ENCODE measurements around the gene KRTAP2-4.
"Not testable (repeated sequence)": the region's sequence is repeated elsewhere in the genome, so short reads cannot be mapped to it uniquely, and the experiment has no call there.

The KRTAP2-4 gene

DNA sequence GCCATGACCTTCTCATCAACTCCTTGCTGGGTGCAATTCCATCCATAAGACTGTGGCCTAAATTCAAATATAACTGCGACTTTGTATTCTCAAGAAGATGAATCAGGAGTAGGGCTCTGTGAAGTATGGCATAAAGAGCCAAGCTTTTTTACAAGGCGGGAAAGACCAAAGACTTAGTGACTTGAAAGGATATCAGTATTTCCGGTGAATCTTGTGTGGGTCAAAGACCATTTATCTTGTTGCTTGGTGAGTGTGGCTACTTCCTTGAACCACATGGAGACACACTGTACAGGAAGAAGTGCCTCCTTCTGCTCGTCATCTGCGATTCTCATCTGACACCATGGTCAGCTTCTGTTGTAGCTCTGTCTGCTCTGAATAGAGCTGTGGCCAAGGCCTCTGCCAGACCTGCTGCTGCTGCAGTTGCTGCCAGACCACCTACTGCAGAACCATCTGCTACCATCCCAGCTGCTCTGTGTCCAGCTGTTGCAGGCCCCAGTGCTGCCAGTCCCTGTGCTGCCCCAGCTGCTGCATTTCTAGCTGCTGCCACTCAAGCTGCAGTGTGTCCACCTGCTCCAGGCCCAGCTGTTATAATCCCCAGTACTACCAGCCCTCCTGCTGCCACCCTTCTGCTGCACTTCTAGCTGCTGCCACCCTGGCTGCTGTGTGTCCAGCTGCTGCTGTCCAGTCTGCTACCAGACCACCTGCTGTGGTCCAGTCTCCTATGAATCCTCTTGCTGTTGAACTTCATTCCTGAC, 6.1 kb upstream of the KRTAP2-4 start:
- DNase-seq (ENCODE audit: low read depth, low spot score), result no peak

GRCh38 chr17:41069031-41069430, 3.4 kb upstream of the KRTAP2-4 start:
- no peak for DNase-seq (ENCODE audit: low read depth, low spot score)

GRCh38 chr17:41067281-41067680, 1.6 kb upstream of the KRTAP2-4 start:
- no peak for DNase-seq (ENCODE audit: low read depth, low spot score)

DNA sequence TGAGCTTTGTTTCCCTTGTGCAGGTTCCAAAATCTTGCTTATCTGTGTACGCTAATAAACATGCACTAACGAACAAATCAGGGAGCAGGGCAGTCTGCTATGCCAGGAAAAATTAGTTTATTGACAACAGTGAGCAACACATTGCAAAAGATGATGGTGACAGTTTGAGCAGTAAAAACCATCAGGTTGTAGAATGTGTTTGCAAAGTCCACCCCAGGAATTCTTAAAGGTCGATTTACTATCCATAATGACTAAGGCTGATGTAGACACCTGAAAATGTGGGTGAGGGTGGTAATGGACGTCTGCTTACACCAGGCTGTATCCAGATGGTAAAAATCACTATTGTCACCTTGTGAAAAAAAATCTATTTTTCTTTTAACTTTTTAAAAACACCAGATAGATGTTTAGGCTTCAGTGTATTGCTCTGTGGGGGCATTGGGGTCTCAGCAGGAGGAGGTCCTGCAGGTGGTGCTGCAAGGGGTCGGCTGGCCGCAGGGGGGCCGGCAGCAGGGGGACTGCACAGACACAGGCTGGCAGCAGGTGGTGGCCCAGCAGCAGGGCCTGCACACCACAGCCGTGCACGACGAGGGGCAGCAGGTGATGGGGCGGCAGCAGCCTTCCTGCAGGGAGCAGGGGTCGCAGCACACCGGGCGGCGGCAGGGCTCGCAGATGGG, 526 bp downstream of the KRTAP2-4 start:
- DNase-seq (ENCODE audit: low read depth, low spot score), result not testable (repeated sequence)

GRCh38 chr17:41064301-41064700, 1.4 kb downstream of the KRTAP2-4 start:
- DNase-seq (ENCODE audit: low read depth, low spot score), result no peak

DNA sequence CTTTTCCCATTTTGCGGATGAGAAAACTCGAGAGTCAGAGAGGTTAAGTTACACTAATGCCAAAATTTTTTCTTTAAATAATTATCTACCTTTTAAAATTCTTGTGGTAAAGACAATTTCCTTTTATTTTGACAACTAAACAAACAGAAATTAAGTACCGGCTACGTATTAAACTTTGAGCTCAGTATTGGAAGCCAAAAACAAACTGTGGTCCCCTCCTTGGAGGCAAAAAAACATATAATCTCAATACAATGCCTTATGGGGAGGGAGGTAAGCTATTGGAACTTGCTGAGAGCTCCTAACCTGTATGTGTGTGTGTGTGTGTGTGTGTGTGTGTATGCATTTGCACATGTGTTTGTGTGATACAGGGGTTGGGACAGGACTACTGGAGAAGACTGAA, 2.2 kb downstream of the KRTAP2-4 start:
- no peak for DNase-seq (ENCODE audit: low read depth, low spot score)

GRCh38 chr17:41061964-41062363, 3.7 kb downstream of the KRTAP2-4 start:
- DNase-seq (ENCODE audit: low read depth, low spot score), result no peak

DNA sequence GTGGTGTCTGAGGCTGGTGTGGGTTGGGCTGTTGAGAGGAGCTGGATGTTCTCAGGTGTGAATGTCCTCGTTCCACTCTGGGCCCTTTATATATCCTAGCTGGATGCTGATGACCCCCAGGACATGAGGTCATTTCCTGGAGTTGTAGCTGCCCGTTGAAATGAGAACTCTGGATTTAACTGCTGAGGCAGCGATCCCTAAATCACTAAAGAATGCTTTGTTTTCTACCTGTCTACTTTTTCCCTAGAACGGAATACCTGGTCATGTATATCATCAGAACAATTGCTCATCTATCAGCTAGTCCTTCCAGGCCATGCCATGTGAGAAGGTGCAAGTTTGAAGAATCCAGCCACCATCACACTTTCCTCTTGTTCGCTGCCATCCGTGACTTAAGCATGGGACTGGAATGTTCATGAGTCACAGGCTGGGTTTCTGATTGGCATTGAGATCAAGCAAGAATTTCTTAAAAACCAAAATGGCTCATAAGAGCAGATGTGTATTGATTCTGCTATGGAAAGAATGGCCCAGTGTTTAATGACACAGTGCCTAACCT, 5.6 kb downstream of the KRTAP2-4 start, which contains the start of gene KRTAP2-3:
TSS of gene KRTAP2-3 (minus strand) at position 63 of the 553 bp plus-strand sequence. CDS start 64 bp downstream, outside the sequence.
- no peak for DNase-seq (ENCODE audit: low read depth, low spot score)

- not testable (repeated sequence) for DNase-seq (ENCODE audit: low read depth, low spot score)
These were observed 6.2 kb downstream of the KRTAP2-4 start for GRCh38 chr17:41059276-41060051.

DNA sequence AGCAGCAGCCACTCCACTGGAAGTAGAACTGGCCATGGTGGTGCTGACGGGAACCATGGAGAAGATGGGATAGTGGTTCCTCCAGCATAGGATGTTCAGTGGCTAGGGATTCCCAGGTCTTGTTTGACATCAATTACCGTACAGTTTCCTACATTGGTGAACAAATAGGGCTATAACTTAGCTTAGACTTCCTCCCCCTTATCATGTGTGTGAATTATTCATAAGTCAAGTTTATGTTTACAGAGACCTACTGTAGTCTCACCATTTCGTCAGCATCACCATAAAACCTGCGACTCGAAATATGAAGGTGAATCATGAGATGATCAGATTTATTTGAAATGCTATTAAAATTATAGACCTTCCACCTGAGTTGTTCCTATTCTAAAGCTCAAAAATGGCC, 6.9 kb downstream of the KRTAP2-4 start:
- DNase-seq (ENCODE audit: low read depth, low spot score), result no peak

DNA sequence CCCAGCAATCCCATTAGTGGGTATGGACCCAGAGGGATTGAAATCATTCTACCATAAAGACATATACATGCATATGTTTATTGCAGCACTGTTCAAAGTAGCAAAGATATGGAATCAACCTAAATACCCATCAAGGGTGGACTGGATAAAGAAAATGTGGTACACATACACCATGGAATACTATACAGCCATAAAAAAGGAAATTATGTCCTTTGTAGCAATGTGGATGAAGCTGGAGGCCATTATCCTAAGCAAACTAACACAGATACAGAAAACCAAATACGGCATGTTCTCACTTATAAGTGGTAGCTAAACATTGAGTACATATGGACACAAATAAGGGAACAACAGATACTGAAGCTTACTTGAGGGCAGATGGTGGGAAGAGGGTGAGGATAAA, 8.1 kb downstream of the KRTAP2-4 start:
- DNase-seq (ENCODE audit: low read depth, low spot score), result no peak

- not testable (repeated sequence) for DNase-seq (ENCODE audit: low read depth, low spot score)
These were observed 10.5 kb downstream of the KRTAP2-4 start, which contains the start of gene KRTAP2-2 for GRCh38 chr17:41055130-41055529. TSS of gene KRTAP2-2 (minus strand) at chr17:41055230. CDS start at chr17:41055211, 19 bp downstream.

DNA sequence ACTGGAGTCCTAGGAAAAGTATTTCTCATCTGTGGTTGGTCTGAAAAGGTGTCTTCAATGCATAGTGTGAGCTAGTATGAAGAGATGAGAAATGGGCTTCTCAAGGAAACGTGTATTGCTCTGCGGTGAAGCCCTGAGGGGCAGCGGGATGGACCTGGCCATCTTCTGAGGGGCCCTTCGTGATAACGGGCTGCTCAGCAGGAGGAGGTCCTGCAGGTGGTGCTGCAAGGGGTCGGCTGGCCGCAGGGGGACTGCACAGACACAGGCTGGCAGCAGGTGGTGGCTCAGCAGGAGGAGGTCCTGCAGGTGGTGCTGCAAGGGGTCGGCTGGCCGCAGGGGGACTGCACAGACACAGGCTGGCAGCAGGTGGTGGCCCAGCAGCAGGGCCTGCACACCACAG, 11.1 kb downstream of the KRTAP2-4 start:
- not testable (repeated sequence) for DNase-seq (ENCODE audit: low read depth, low spot score)

DNA sequence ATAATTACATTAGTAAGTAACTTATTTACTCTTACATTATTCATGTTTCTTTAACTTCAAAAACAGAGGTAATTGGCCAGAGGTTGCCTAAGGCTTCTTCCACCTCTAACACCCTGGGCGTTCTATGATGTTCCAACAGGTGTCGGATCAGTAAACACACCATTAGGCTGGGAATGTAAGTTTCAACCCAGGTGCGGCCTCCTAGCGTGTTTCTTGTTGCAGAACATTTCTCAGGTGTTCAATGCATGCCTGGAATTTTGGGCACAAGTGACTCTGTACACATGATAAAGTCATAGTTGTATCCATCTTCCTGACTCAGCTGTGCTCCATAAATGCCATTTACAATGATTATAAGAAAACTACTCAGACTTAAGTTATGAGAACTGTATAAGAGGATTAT, 11.7 kb downstream of the KRTAP2-4 start:
- no peak for DNase-seq (ENCODE audit: low read depth, low spot score)

GRCh38 chr17:41052566-41052965, 13.1 kb downstream of the KRTAP2-4 start:
- no peak for DNase-seq (ENCODE audit: low read depth, low spot score)

DNA sequence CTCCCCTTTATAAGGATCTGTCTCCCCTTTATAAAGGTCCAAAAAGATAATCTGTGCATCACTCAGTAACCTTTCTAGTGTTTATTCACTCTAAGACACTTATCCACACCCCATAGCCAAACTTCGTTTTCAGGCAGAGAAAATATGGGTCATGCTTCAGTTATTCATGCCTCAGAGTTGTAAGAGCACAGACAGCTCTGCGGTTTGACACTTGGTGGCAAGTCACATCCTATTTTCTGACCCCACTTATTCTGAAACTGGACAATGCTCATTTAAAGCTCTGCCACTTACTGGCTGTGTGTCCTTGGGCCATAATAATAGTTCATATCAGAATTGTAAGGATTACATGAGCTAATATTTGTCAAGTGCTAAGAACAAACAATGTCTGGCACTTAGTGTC, 16.6 kb downstream of the KRTAP2-4 start:
- no peak for DNase-seq (ENCODE audit: low read depth, low spot score)

GRCh38 chr17:41048441-41048840, 17.2 kb downstream of the KRTAP2-4 start:
- DNase-seq (ENCODE audit: low read depth, low spot score), result no peak

- DNase-seq (ENCODE audit: low read depth, low spot score), result not testable (repeated sequence)
These were observed 18.8 kb downstream of the KRTAP2-4 start, which contains the start of gene KRTAP2-1 for GRCh38 chr17:41046735-41047465. TSS of gene KRTAP2-1 (minus strand) at chr17:41047316. CDS start at chr17:41047267, 49 bp downstream.

GRCh38 chr17:41042953-41043352, 22.7 kb downstream of the KRTAP2-4 start:
- no peak for DNase-seq (ENCODE audit: low read depth, low spot score)

- DNase-seq (ENCODE audit: low read depth, low spot score), result not testable (repeated sequence)
These were observed 24.7 kb downstream of the KRTAP2-4 start, which contains the start of gene KRTAP1-1 for GRCh38 chr17:41040783-41041571. TSS of gene KRTAP1-1 (minus strand) at chr17:41041450. CDS start at chr17:41041397, 53 bp downstream.
